H1 (cell line): Measurements from ENCODE around the gene CHCHD3. TPM values are rescaled to one million over a fixed set of nuclear protein-coding genes. Genes with fewer than 3 reads are reported as not detected.

Experiments
- CTCF ChIA-PET: fragments of 300-600 bp; sonication (Branson Sonifier 250); formaldehyde crosslinking; loops from one replicate; lab custom pipeline; 2021; ENCODE audit not compliant: partially characterized antibody; lab: Charles Lee
- POLR2A ChIA-PET: fragments of 300-600 bp; sonication (Branson Sonifier 250); formaldehyde crosslinking; loops from one replicate; lab custom pipeline; 2021; ENCODE audit warnings: inconsistent platforms; ENCODE audit not compliant: partially characterized antibody; lab: Charles Lee
- DNase-seq, 2 experiments: peaks; one replicate each; pipeline versions ENCODE4 v3.0.0 to v3.0.0-alpha.2; 2010 to 2022; ENCODE audit warnings: low spot score in 2 of 2, low read depth in 1 of 2, mixed read lengths in 1 of 2
- FAIRE-seq: peaks from 2 replicates; lab custom pipeline; 2011; peaks lifted over from hg19 to GRCh38; lab: Jason Lieb, UNC
- H2AFZ ChIP-seq: 2 replicates; pipeline ENCODE4 v1.8.1; 2012; ENCODE audit warnings: low read length, inconsistent platforms
- H2AK5ac ChIP-seq: 2 replicates; pipeline ENCODE4 v1.6.1; 2013; ENCODE audit warnings: low read depth, low read length
- H2BK120ac ChIP-seq: replicated peaks from 2 replicates; pipeline ENCODE3; 2013; ENCODE audit warnings: low read depth, low read length, inconsistent platforms
- H2BK12ac ChIP-seq: 2 replicates; pipeline ENCODE4 v1.6.1; 2013; ENCODE audit warnings: low read depth, low read length
- H2BK15ac ChIP-seq: 2 replicates; pipeline ENCODE4 v1.6.1; 2013; ENCODE audit warnings: low read length
- H2BK20ac ChIP-seq: 2 replicates; pipeline ENCODE4 v1.6.1; 2013; ENCODE audit warnings: low read length
- H2BK5ac ChIP-seq: 2 replicates; pipeline ENCODE4 v1.6.1; 2013; ENCODE audit warnings: low read depth, low read length
- H3K14ac ChIP-seq: 2 replicates; pipeline ENCODE4 v1.6.1; 2013; ENCODE audit warnings: inconsistent platforms; ENCODE audit not compliant: insufficient read length
- H3K18ac ChIP-seq: 2 replicates; pipeline ENCODE4 v1.6.1; 2013; ENCODE audit warnings: low read length; ENCODE audit errors: extremely low read depth
- H3K23ac ChIP-seq: 2 replicates; pipeline ENCODE4 v1.6.1; 2013; ENCODE audit warnings: inconsistent platforms; ENCODE audit not compliant: insufficient read length
- H3K23me2 ChIP-seq: 2 replicates; pipeline ENCODE4 v1.6.1; 2013; ENCODE audit warnings: low read depth, low read length
- H3K27ac ChIP-seq: 2 replicates; pipeline ENCODE4 v1.6.1; 2011; ENCODE audit warnings: low read depth, low read length, inconsistent platforms
- H3K27me3 ChIP-seq, 4 experiments: replicated peaks in 1 of 4; 1 replicate in 1 of 4; 2 replicates in 3 of 4; pipeline versions ENCODE4 v1.6.1 to v1.8.1; 2011 to 2013; ENCODE audit warnings: low read length in 3 of 4, mild to moderate bottlenecking in 3 of 4, inconsistent platforms in 2 of 4, mixed read lengths in 2 of 4, moderate library complexity in 1 of 4; ENCODE audit not compliant: control insufficient read depth in 3 of 4, insufficient read depth in 3 of 4; ENCODE audit errors: extremely low read depth in 1 of 4
- H3K36me3 ChIP-seq, 4 experiments: 2 replicates each; pipeline versions ENCODE4 v1.6.1 to v1.8.1; 2011 to 2013; ENCODE audit warnings: mild to moderate bottlenecking in 4 of 4, low read length in 3 of 4, moderate library complexity in 2 of 4, control low read depth in 1 of 4, inconsistent platforms in 1 of 4; ENCODE audit not compliant: insufficient read depth in 4 of 4, control insufficient read depth in 2 of 4
- H3K4ac ChIP-seq: replicated peaks from 2 replicates; pipeline ENCODE3; 2013; ENCODE audit warnings: low read length, low read depth, mixed read lengths, inconsistent platforms; ENCODE audit not compliant: insufficient read length
- H3K4me1 ChIP-seq, 4 experiments: replicated peaks in 1 of 4; 1 replicate in 1 of 4; 2 replicates in 3 of 4; pipeline versions ENCODE4 v1.6.1 to v1.8.1; 2011 to 2013; ENCODE audit warnings: low read length in 3 of 4, inconsistent platforms in 2 of 4, mixed read lengths in 1 of 4; ENCODE audit not compliant: insufficient read depth in 4 of 4, control insufficient read depth in 3 of 4
- H3K4me2 ChIP-seq, 2 experiments: 2 replicates each; pipeline versions ENCODE4 v1.6.1 to v1.8.1; 2011 to 2013; ENCODE audit warnings: low read depth in 2 of 2, low read length in 2 of 2, control low read depth in 1 of 2, inconsistent platforms in 1 of 2, mild to moderate bottlenecking in 1 of 2; ENCODE audit not compliant: insufficient read depth in 1 of 2
- H3K4me3 ChIP-seq, 4 experiments: fragments of 200-600, 300-600 bp in 1 of 4; sonication (generic), shearing (Covaris generic), sonication (Bioruptor Twin) in 1 of 4; 2 replicates each; pipeline versions ENCODE4 v1.5.1 to v1.8.1; 2011 to 2016; ENCODE audit warnings: low read length in 4 of 4, low read depth in 3 of 4, control low read depth in 2 of 4, inconsistent platforms in 2 of 4, mild to moderate bottlenecking in 2 of 4, mixed read lengths in 1 of 4, moderate library complexity in 1 of 4; ENCODE audit not compliant: insufficient read depth in 2 of 4; ENCODE audit errors: extremely low read depth in 1 of 4
- H3K56ac ChIP-seq: replicated peaks from 2 replicates; pipeline ENCODE3; 2013; ENCODE audit warnings: low read depth, mild to moderate bottlenecking, mixed read lengths, low read length, inconsistent platforms; ENCODE audit not compliant: insufficient read length
- H3K79me1 ChIP-seq: 2 replicates; pipeline ENCODE4 v1.6.1; 2013; ENCODE audit warnings: low read depth, low read length, control low read depth
- H3K79me2 ChIP-seq, 2 experiments: 2 replicates each; pipeline versions ENCODE4 v1.6.1 to v1.8.1; 2012 to 2013; ENCODE audit warnings: low read length in 2 of 2, mild to moderate bottlenecking in 2 of 2, inconsistent platforms in 1 of 2; ENCODE audit not compliant: insufficient read depth in 2 of 2, control insufficient read depth in 1 of 2
- H3K9ac ChIP-seq, 4 experiments: replicated peaks in 1 of 4; 1 replicate in 1 of 4; 2 replicates in 3 of 4; pipeline versions ENCODE4 v1.6.1 to v1.8.1; 2011 to 2013; ENCODE audit warnings: low read depth in 3 of 4, low read length in 3 of 4, control low read depth in 2 of 4, mild to moderate bottlenecking in 2 of 4, moderate library complexity in 2 of 4, inconsistent platforms in 1 of 4; ENCODE audit errors: extremely low read depth in 1 of 4
- H3K9me3 ChIP-seq, 2 experiments: 2 replicates each; pipeline versions ENCODE4 v1.6.1 to v1.8.1; 2012 to 2013; ENCODE audit warnings: mild to moderate bottlenecking in 2 of 2, moderate library complexity in 2 of 2, control low read depth in 1 of 2, inconsistent platforms in 1 of 2, low read depth in 1 of 2, low read length in 1 of 2, mixed read lengths in 1 of 2; ENCODE audit not compliant: insufficient read depth in 2 of 2
- H4K20me1 ChIP-seq, 2 experiments: replicated peaks in 1 of 2; 2 replicates each; pipeline versions ENCODE3 to v1.8.1; 2011 to 2013; ENCODE audit warnings: inconsistent platforms in 2 of 2, low read length in 2 of 2, mild to moderate bottlenecking in 1 of 2; ENCODE audit not compliant: insufficient read depth in 2 of 2, control insufficient read depth in 1 of 2
- H4K5ac ChIP-seq: 2 replicates; pipeline ENCODE4 v1.6.1; 2013; ENCODE audit warnings: low read length, low read depth, mixed read lengths, inconsistent platforms; ENCODE audit not compliant: insufficient read length
- H4K8ac ChIP-seq: 2 replicates; pipeline ENCODE4 v1.8.0; 2013; ENCODE audit warnings: mild to moderate bottlenecking, moderate library complexity, low read length, inconsistent platforms; ENCODE audit not compliant: insufficient read depth; ENCODE audit errors: extremely low read depth
- H4K91ac ChIP-seq: replicated peaks from 2 replicates; pipeline ENCODE3; 2013; ENCODE audit warnings: low read length, mixed read lengths, inconsistent platforms; ENCODE audit not compliant: insufficient read length
- ASH2L ChIP-seq: fragments of 200-600, 300-600 bp; sonication (generic); IDR thresholded peaks from one replicate; pipeline ENCODE4 v1.7.1; 2017; ENCODE audit warnings: low read length
- CBX8 ChIP-seq: fragments of 300-800, 300-1000 bp; sonication (generic); IDR thresholded peaks from 2 replicates; pipeline ENCODE4 v1.7.1; 2016; ENCODE audit warnings: low read depth, low read length, borderline replicate concordance
- CHD1 ChIP-seq: IDR thresholded peaks from 2 replicates; pipeline ENCODE4 v1.6.1; 2012; ENCODE audit warnings: low read depth, low read length, improper control_type of control experiment
- EGR1 ChIP-seq: IDR thresholded peaks from 2 replicates; pipeline ENCODE4 v1.6.1; 2011; ENCODE audit warnings: low read depth, low read length, borderline replicate concordance
- JUND ChIP-seq: IDR thresholded peaks from 2 replicates; pipeline ENCODE4 v1.6.1; 2011; ENCODE audit warnings: mild to moderate bottlenecking, improper control_type of control experiment, low read length
- MAFK ChIP-seq: IDR thresholded peaks from 2 replicates; pipeline ENCODE4 v1.6.1; 2012; ENCODE audit warnings: low read depth, mild to moderate bottlenecking, improper control_type of control experiment, low read length
- POU5F1 ChIP-seq: IDR thresholded peaks from 2 replicates; pipeline ENCODE4 v1.6.1; 2011; ENCODE audit warnings: low read depth, mild to moderate bottlenecking, low read length, moderate library complexity
- RAD21 ChIP-seq, 2 experiments: IDR thresholded peaks in 1 of 2; conservative IDR thresholded peaks in 1 of 2; 2 replicates each; pipeline ENCODE4 v1.6.1; 2011; ENCODE audit warnings: low read depth in 2 of 2, low read length in 2 of 2, improper control_type of control experiment in 1 of 2, inconsistent platforms in 1 of 2, mild to moderate bottlenecking in 1 of 2, moderate library complexity in 1 of 2
- RBBP5 ChIP-seq: IDR thresholded peaks from 2 replicates; pipeline ENCODE4 v1.7.1; 2012; ENCODE audit warnings: low read depth, mild to moderate bottlenecking, inconsistent platforms, low read length, moderate library complexity, borderline replicate concordance
- RFX5 ChIP-seq: IDR thresholded peaks from 2 replicates; pipeline ENCODE4 v1.6.1; 2011; ENCODE audit warnings: low read depth, low read length, improper control_type of control experiment, borderline replicate concordance
- SIRT6 ChIP-seq: IDR thresholded peaks from one replicate; pipeline ENCODE4 v1.7.1; 2012; ENCODE audit warnings: low read length, inconsistent platforms
- TAF7 ChIP-seq: optimal IDR thresholded peaks from 2 replicates; pipeline ENCODE3; 2011; ENCODE audit warnings: low read depth, mild to moderate bottlenecking, inconsistent platforms, low read length, moderate library complexity, borderline replicate concordance
- TBP ChIP-seq: IDR thresholded peaks from 2 replicates; pipeline ENCODE4 v1.6.1; 2011; ENCODE audit warnings: low read depth, low read length, improper control_type of control experiment
- TCF12 ChIP-seq: IDR thresholded peaks from 2 replicates; pipeline ENCODE4 v1.6.1; 2011; ENCODE audit warnings: low read depth, mild to moderate bottlenecking, low read length
- WGBS, 2 experiments: shearing (Covaris generic) in 1 of 2; methylation state at CpG; one replicate each; pipeline versions ENCODE4 v1.1.6 to v1.1.7; 2013 to 2015; ENCODE audit warnings: low lambda C conversion rate in 2 of 2, mixed read lengths in 2 of 2, inconsistent platforms in 1 of 2, low coverage in 1 of 2, missing lambda C conversion rate in 1 of 2; ENCODE audit not compliant: insufficient replicate concordance in 2 of 2, insufficient coverage in 1 of 2, insufficient read length in 1 of 2; ENCODE audit errors: extremely low coverage in 1 of 2, missing lambda C conversion rate in 1 of 2; 5-methylcytosine and 5-hydroxymethylcytosine counted together
- polyA plus RNA-seq, 7 experiments: library from polyadenylated mRNA; depleted of rRNA in 3 of 7; stranded (reverse) in 5 of 7; unstranded in 2 of 7; fragments of >200 nt in 5 of 7; fragments of 200-250 nt in 2 of 7; gene quantifications; 1 replicate in 5 of 7; 2 replicates in 1 of 7; 4 replicates in 1 of 7; pipeline versions ENCODE4 v1.2.1 to v1.2.3, GENCODE V29; 2011 to 2013; ENCODE audit warnings: missing spikeins in 2 of 7, mixed read lengths in 2 of 7
- total RNA-seq: library from RNA; stranded (reverse); fragmentation: NEBNext Ultra II Directional; extraction: Animal tissue kit (Norgen Biotek cat#: 25700); gene quantifications from 2 replicates; pipeline ENCODE4 v1.2.1, GENCODE V29; 2021

The CHCHD3 gene
- total and polyA plus RNA-seq, 2 of the 8 experiments (the other 6 are each of a cell fraction or from before 2014, with no cell fraction given): 42.9 to 137 TPM

- H3K9ac ChIP-seq: no peak overlapping the region
- H3K23me2 ChIP-seq: peaks cover 2% of the 10 kb centered on the region; the same call in 1 of the 2 replicates
- no peak overlapping the region for H3K18ac ChIP-seq
- no peak overlapping the region for H2BK15ac ChIP-seq
- no peaks in the 10 kb centered on the region for H3K27me3 ChIP-seq
- no peaks in the 10 kb centered on the region for H4K20me1 ChIP-seq
- no peaks in the 10 kb centered on the region for H3K36me3 ChIP-seq
- H3K56ac ChIP-seq: no peak overlapping the region
- POLR2A ChIA-PET: no interaction called here
- DNase-seq: no peak
- H2BK20ac ChIP-seq: no peak overlapping the region
- no peak overlapping the region for H2AFZ ChIP-seq
- H3K4me2 ChIP-seq: no peak overlapping the region
- no peak for FAIRE-seq
- H2BK12ac ChIP-seq: no peak overlapping the region
- H4K91ac ChIP-seq: no peak overlapping the region
- H2BK5ac ChIP-seq: no peak overlapping the region
- H2BK120ac ChIP-seq: no peak overlapping the region
- CTCF ChIA-PET: no interaction called here
- 0 out of 4 replicates have a peak, but pooled peaks cover 0 to 3% of the 10 kb centered on the region in 2 experiments for H3K9me3 ChIP-seq
- no peak overlapping the region for H2AK5ac ChIP-seq
- no peaks in the 10 kb centered on the region for H3K79me2 ChIP-seq
- WGBS, 2 experiments: 93 to 100% methylated on average over 1 to 4 of the region's 4 CpGs
- H3K14ac ChIP-seq: no peak overlapping the region
- no peak overlapping the region for H4K8ac ChIP-seq
- H3K4me1 ChIP-seq: no peaks in the 10 kb centered on the region
- no peak overlapping the region for H4K5ac ChIP-seq
- no peak overlapping the region for H3K4me3 ChIP-seq
- no peaks in the 10 kb centered on the region; the same call in 1 of the 2 replicates for H3K79me1 ChIP-seq
- H3K23ac ChIP-seq: no peak overlapping the region
- H3K27ac ChIP-seq: no peak overlapping the region
- no peak overlapping the region for H3K4ac ChIP-seq
- no peak for TF ChIP-seq MAFK
- TF ChIP-seq TBP: no peak
- no peak for TF ChIP-seq CHD1
- no peak for TF ChIP-seq CBX8
- no peak for TF ChIP-seq RBBP5
- no peak for TF ChIP-seq RFX5
- no peak for TF ChIP-seq TAF7
- TF ChIP-seq EGR1: no peak
- TF ChIP-seq POU5F1: no peak
- TF ChIP-seq TCF12: no peak
- TF ChIP-seq JUND: no peak
- no peak for TF ChIP-seq SIRT6
- TF ChIP-seq ASH2L: no peak
- no peak for TF ChIP-seq RAD21 (IDR thresholded peaks at IDR 0.05 in 1 of 2, conservative IDR thresholded peaks at IDR 0.05 in 1 of 2; ENCODE audit: low read depth in 2 of 2, low read length in 2 of 2)
Observed at GRCh38 chr7:132861940-132862554, 219.8 kb downstream of the CHCHD3 start.
